Measurements from ENCODE around the gene MPRIP.
A peak's percentile ranks its signal among the peaks of the same experiment; 100 is the strongest.

Gene MPRIP

GRCh38 chr17:17120701-17121100 is 78.4 kb downstream of the MPRIP start:
- H3K4me3 ChIP-seq (ENCODE audit: low read depth, low read length) = no peak overlapping the region
- no peaks in the 10 kb centered on the region for H3K36me3 ChIP-seq (ENCODE audit: insufficient read depth, low read length)
- peaks cover 24% of the 10 kb centered on the region for H3K4me1 ChIP-seq (ENCODE audit: control insufficient read depth, insufficient read depth, low read length, unreplicated experiment)
- H3K27ac ChIP-seq (ENCODE audit: low read depth, low read length) = peak overlapping the region; percentile 26; the same call in 1 of the 2 replicates
- H3K79me2 ChIP-seq (ENCODE audit: control insufficient read depth, insufficient read depth, low read length, unreplicated experiment) = peaks cover 86% of the 10 kb centered on the region
- no peaks in the 10 kb centered on the region for H3K27me3 ChIP-seq (ENCODE audit: insufficient read depth, low read length)
- H2AFZ ChIP-seq (ENCODE audit: low read length, unreplicated experiment) = no peak overlapping the region

- Histone ChIP-seq H3K79me2 (ENCODE audit: control insufficient read depth, insufficient read depth, low read length, unreplicated experiment) (peaks cover 82% of the 10 kb centered on the region), H3K27ac (ENCODE audit: low read depth, low read length) (no peak overlapping the region), H3K4me1 (ENCODE audit: control insufficient read depth, insufficient read depth, low read length, unreplicated experiment) (peaks cover 24% of the 10 kb centered on the region)
Observed at GRCh38 chr17:17121162-17121561, 78.9 kb downstream of the MPRIP start.

GRCh38 chr17:17122781-17123483 is 80.7 kb downstream of the MPRIP start:
- no peak overlapping the region for H3K27ac ChIP-seq (ENCODE audit: low read depth, low read length)
- H3K27me3 ChIP-seq (ENCODE audit: insufficient read depth, low read length) = no peaks in the 10 kb centered on the region
- peaks cover 64% of the 10 kb centered on the region for H3K79me2 ChIP-seq (ENCODE audit: control insufficient read depth, insufficient read depth, low read length, unreplicated experiment)
- H3K4me1 ChIP-seq (ENCODE audit: control insufficient read depth, insufficient read depth, low read length, unreplicated experiment) = peaks cover 23% of the 10 kb centered on the region
- no peaks in the 10 kb centered on the region for H3K36me3 ChIP-seq (ENCODE audit: insufficient read depth, low read length)
- no peak overlapping the region for H2AFZ ChIP-seq (ENCODE audit: low read length, unreplicated experiment)
- no peak overlapping the region for H3K4me3 ChIP-seq (ENCODE audit: low read depth, low read length)

More at GRCh38 chr17:17121162-17121561, 78.9 kb downstream of the MPRIP start:
- no peaks in the 10 kb centered on the region for H3K36me3 ChIP-seq (ENCODE audit: insufficient read depth, low read length)
- H3K27me3 ChIP-seq (ENCODE audit: insufficient read depth, low read length) = no peaks in the 10 kb centered on the region
- no peak overlapping the region for H3K4me3 ChIP-seq (ENCODE audit: low read depth, low read length)
- no peak overlapping the region for H2AFZ ChIP-seq (ENCODE audit: low read length, unreplicated experiment)

- Histone ChIP-seq H3K4me1 (ENCODE audit: control insufficient read depth, insufficient read depth, low read length, unreplicated experiment) (peaks cover 9% of the 10 kb centered on the region), H3K4me3 (ENCODE audit: low read depth, low read length) (no peak overlapping the region), H2AFZ (ENCODE audit: low read length, unreplicated experiment) (no peak overlapping the region), H3K27ac (ENCODE audit: low read depth, low read length) (no peak overlapping the region), H3K27me3 (ENCODE audit: insufficient read depth, low read length) (no peaks in the 10 kb centered on the region), H3K36me3 (ENCODE audit: insufficient read depth, low read length) (no peaks in the 10 kb centered on the region), H3K79me2 (ENCODE audit: control insufficient read depth, insufficient read depth, low read length, unreplicated experiment) (peaks cover 50% of the 10 kb centered on the region)
Observed at GRCh38 chr17:17124341-17124740, 82.1 kb downstream of the MPRIP start.

- no peaks in the 10 kb centered on the region for H3K27me3 ChIP-seq (ENCODE audit: insufficient read depth, low read length)
- H3K27ac ChIP-seq (ENCODE audit: low read depth, low read length) = no peak overlapping the region
- no peak overlapping the region for H2AFZ ChIP-seq (ENCODE audit: low read length, unreplicated experiment)
- H3K79me2 ChIP-seq (ENCODE audit: control insufficient read depth, insufficient read depth, low read length, unreplicated experiment) = peaks cover 46% of the 10 kb centered on the region
- H3K4me1 ChIP-seq (ENCODE audit: control insufficient read depth, insufficient read depth, low read length, unreplicated experiment) = no peaks in the 10 kb centered on the region
- H3K4me3 ChIP-seq (ENCODE audit: low read depth, low read length) = no peak overlapping the region
- no peaks in the 10 kb centered on the region for H3K36me3 ChIP-seq (ENCODE audit: insufficient read depth, low read length)
Observed at GRCh38 chr17:17125136-17126084, 83.2 kb downstream of the MPRIP start.

- Histone ChIP-seq H3K4me3 (ENCODE audit: low read depth, low read length) (no peak overlapping the region), H2AFZ (ENCODE audit: low read length, unreplicated experiment) (no peak overlapping the region), H3K36me3 (ENCODE audit: insufficient read depth, low read length) (no peaks in the 10 kb centered on the region), H3K27ac (ENCODE audit: low read depth, low read length) (no peak overlapping the region), H3K4me1 (ENCODE audit: control insufficient read depth, insufficient read depth, low read length, unreplicated experiment) (no peaks in the 10 kb centered on the region), H3K79me2 (ENCODE audit: control insufficient read depth, insufficient read depth, low read length, unreplicated experiment) (peaks cover 36% of the 10 kb centered on the region), H3K27me3 (ENCODE audit: insufficient read depth, low read length) (no peaks in the 10 kb centered on the region)
Observed at GRCh38 chr17:17126131-17127110, 84.2 kb downstream of the MPRIP start.

GRCh38 chr17:17127156-17127555 is 84.9 kb downstream of the MPRIP start:
- no peaks in the 10 kb centered on the region for H3K27me3 ChIP-seq (ENCODE audit: insufficient read depth, low read length)
- peaks cover 31% of the 10 kb centered on the region for H3K79me2 ChIP-seq (ENCODE audit: control insufficient read depth, insufficient read depth, low read length, unreplicated experiment)
- H3K27ac ChIP-seq (ENCODE audit: low read depth, low read length) = no peak overlapping the region
- H3K36me3 ChIP-seq (ENCODE audit: insufficient read depth, low read length) = no peaks in the 10 kb centered on the region
- no peak overlapping the region for H3K4me3 ChIP-seq (ENCODE audit: low read depth, low read length)
- no peaks in the 10 kb centered on the region for H3K4me1 ChIP-seq (ENCODE audit: control insufficient read depth, insufficient read depth, low read length, unreplicated experiment)
- H2AFZ ChIP-seq (ENCODE audit: low read length, unreplicated experiment) = no peak overlapping the region

GRCh38 chr17:17127730-17128291 is 85.6 kb downstream of the MPRIP start:
- H3K4me3 ChIP-seq (ENCODE audit: low read depth, low read length) = no peak overlapping the region
- no peak overlapping the region for H3K27ac ChIP-seq (ENCODE audit: low read depth, low read length)
- H3K36me3 ChIP-seq (ENCODE audit: insufficient read depth, low read length) = peaks cover 4% of the 10 kb centered on the region; the same call in 1 of the 2 replicates
- H3K27me3 ChIP-seq (ENCODE audit: insufficient read depth, low read length) = no peaks in the 10 kb centered on the region
- H2AFZ ChIP-seq (ENCODE audit: low read length, unreplicated experiment) = no peak overlapping the region
- H3K79me2 ChIP-seq (ENCODE audit: control insufficient read depth, insufficient read depth, low read length, unreplicated experiment) = peaks cover 29% of the 10 kb centered on the region
- no peaks in the 10 kb centered on the region for H3K4me1 ChIP-seq (ENCODE audit: control insufficient read depth, insufficient read depth, low read length, unreplicated experiment)

GRCh38 chr17:17128476-17129075 is 86.3 kb downstream of the MPRIP start:
- Histone ChIP-seq H3K79me2 (ENCODE audit: control insufficient read depth, insufficient read depth, low read length, unreplicated experiment) (peaks cover 25% of the 10 kb centered on the region), H3K27ac (ENCODE audit: low read depth, low read length) (no peak overlapping the region), H3K4me1 (ENCODE audit: control insufficient read depth, insufficient read depth, low read length, unreplicated experiment) (no peaks in the 10 kb centered on the region), H3K4me3 (ENCODE audit: low read depth, low read length) (no peak overlapping the region), H3K36me3 (ENCODE audit: insufficient read depth, low read length) (peaks cover 5% of the 10 kb centered on the region; the same call in 1 of the 2 replicates), H3K27me3 (ENCODE audit: insufficient read depth, low read length) (no peaks in the 10 kb centered on the region), H2AFZ (ENCODE audit: low read length, unreplicated experiment) (no peak overlapping the region)
